ENCODE results near the gene SPINK4. TPM values are rescaled to one million over a fixed set of nuclear protein-coding genes. Genes with fewer than 3 reads are reported as not detected.

Gene SPINK4
- total RNA-seq, 1 donor from 2014 or later, result not detected

DNA sequence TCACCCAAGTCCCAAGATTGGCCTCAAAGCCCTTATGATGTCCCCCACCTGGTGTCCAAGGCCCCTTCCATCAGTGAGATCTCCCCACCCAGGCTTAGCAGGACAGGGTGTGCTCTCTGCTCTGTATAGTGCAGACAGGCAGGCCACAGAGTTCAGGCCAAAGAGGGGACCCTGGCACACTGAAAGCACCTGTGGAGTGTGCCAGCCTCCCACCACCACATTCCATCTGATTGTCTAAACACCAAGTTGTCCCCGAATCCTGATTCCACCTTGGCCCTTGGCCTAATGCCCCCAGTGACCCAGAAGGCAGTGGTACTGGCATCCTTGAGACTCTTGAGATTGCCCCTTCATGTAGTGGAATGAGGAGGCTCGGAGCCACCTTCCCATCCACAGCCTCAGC is 5.4 kb downstream of the SPINK4 start:
- Histone ChIP-seq H3K27me3 (no peaks in the 10 kb centered on the region), H3K9me3 (no peaks in the 10 kb centered on the region), H3K4me1 (no peaks in the 10 kb centered on the region), H3K4me3 (no peak overlapping the region), H3K27ac (no peak overlapping the region), H3K36me3 (peaks cover 0 to 2% of the 10 kb centered on the region in 2 donors)
- DNase-seq (ENCODE audit: low spot score in 2 of 2), result peak in 1 of 2 donors; percentile 51
- intact Hi-C loops (cut with DNase I), result no loop called here
- TF ChIP-seq, protein P1, sequence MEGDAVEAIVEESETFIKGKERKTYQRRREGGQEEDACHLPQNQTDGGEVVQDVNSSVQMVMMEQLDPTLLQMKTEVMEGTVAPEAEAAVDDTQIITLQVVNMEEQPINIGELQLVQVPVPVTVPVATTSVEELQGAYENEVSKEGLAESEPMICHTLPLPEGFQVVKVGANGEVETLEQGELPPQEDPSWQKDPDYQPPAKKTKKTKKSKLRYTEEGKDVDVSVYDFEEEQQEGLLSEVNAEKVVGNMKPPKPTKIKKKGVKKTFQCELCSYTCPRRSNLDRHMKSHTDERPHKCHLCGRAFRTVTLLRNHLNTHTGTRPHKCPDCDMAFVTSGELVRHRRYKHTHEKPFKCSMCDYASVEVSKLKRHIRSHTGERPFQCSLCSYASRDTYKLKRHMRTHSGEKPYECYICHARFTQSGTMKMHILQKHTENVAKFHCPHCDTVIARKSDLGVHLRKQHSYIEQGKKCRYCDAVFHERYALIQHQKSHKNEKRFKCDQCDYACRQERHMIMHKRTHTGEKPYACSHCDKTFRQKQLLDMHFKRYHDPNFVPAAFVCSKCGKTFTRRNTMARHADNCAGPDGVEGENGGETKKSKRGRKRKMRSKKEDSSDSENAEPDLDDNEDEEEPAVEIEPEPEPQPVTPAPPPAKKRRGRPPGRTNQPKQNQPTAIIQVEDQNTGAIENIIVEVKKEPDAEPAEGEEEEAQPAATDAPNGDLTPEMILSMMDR (IDR thresholded peaks at IDR 0.05), result no peak

DNA sequence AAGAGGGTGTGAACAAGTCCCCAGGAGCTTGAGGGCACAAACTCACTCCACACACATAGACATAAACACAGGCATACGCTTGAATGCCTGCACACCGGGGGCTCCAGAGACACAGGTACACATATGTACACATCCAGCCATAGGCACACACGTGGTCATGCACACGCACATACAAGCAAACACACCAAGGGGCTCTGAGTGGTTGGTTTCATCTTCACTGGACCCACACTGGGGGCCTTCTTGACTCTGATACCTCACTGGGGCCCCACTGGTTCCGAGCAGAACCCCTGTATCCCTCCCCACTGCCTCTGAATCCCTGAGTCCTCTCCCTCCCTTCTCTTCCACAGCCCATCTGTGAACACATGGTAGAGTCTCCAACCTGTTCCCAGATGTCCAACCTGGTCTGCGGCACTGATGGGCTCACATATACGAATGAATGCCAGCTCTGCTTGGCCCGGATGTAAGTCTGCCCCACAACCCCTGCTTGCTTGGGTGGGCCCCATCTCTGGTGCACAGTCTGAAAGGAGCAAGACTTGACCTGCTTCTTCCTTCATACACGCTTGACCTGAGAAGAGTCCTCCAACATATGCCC is 6.4 kb downstream of the SPINK4 start:
- intact Hi-C loops (cut with DNase I), result no loop called here
- H3K27ac ChIP-seq, result no peak overlapping the region
- no peaks in the 10 kb centered on the region for H3K9me3 ChIP-seq
- TF ChIP-seq, protein P1 (IDR thresholded peaks at IDR 0.05), result no peak
- H3K4me3 ChIP-seq, result no peak overlapping the region
- H3K27me3 ChIP-seq, result no peaks in the 10 kb centered on the region
- no peaks in the 10 kb centered on the region for H3K4me1 ChIP-seq
- peaks cover 0 to 4% of the 10 kb centered on the region in 2 donors for H3K36me3 ChIP-seq
- peak in 1 of 2 donors; percentile 33 for DNase-seq (ENCODE audit: low spot score in 2 of 2)

DNA sequence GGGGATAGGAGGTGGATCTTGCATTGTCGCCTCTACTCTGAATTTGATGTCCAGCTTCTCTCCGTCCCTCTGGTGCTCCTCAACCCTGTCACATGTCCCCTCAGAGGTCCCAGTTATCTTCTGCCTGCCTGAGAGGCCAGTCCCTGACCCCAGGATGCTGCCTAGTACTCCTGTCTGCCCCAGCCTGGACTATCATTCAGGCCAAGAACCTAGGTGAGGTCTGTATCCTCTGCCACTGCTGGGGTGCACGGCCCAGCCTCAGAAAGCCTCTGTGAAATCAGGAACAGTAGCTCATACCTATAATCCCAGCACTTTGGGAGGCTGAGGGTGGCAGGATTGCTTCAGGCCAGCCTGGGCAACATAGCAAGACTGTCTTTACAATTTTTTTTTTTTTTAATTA is 8.6 kb downstream of the SPINK4 start:
- Histone ChIP-seq H3K27me3 (no peaks in the 10 kb centered on the region), H3K36me3 (peaks cover 5 to 19% of the 10 kb centered on the region in 2 donors), H3K9me3 (no peaks in the 10 kb centered on the region), H3K27ac (no peak overlapping the region), H3K4me1 (no peaks in the 10 kb centered on the region), H3K4me3 (no peak overlapping the region)
- peak in 1 of 2 donors; percentile 52 for DNase-seq (ENCODE audit: low spot score in 2 of 2)
- TF ChIP-seq, protein P1 (IDR thresholded peaks at IDR 0.05), result no peak
- intact Hi-C loops (cut with DNase I), result no loop called here

DNA sequence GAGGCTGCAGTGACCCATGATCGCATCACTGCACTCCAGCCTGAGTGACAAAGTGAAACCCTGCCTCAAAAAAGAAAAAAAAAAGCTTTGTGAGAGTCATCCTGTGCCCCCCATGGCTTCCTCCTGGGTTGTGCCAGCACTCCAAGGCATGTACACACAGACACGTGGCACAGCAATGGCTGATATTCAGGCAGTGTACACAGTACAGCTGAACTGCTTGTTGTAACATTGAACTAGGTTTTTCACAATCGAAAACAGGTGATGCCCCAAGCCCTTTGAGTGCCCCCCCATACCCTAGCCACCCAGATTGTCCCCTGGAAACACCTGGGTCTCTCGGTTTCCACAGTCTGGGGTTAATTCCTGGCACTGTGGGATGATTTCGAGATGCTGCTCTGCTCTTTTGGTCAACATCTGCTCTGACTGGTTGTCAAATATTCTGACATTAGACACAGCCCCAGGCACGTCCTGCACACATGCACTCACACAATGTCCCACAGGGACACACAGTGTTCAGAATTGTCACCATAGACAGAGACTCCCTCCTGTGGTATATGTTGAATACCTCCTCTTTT is 9.2 kb downstream of the SPINK4 start:
- Histone ChIP-seq H3K9me3 (no peaks in the 10 kb centered on the region), H3K27ac (no peak overlapping the region), H3K4me3 (no peak overlapping the region), H3K36me3 (peaks cover 7 to 25% of the 10 kb centered on the region in 2 donors), H3K4me1 (no peaks in the 10 kb centered on the region), H3K27me3 (no peaks in the 10 kb centered on the region)
- intact Hi-C loops (cut with DNase I), result no loop called here
- TF ChIP-seq, protein P1 (IDR thresholded peaks at IDR 0.05), result no peak
- DNase-seq (ENCODE audit: low spot score in 2 of 2), result peak in 1 of 2 donors; percentile 13

DNA sequence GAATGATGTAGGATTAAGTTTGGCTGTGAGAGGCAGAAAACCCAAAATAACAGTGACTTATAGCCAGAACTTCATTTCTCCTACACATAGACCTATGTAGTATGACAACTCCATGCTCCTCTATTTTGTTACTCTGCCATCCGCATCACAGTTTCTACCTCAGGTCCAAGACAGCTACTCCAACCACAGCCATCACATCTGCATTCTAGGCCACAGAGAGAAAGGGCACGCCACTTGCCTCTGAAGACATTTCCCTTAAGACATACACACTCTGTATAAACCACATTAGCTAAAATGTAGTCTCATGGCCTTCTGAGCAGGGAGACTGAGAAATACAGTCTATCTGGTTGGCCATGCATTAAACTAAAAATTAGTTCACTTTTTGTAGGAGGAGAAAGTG is 10.0 kb downstream of the SPINK4 start:
- Histone ChIP-seq H3K4me1 (no peaks in the 10 kb centered on the region), H3K36me3 (peaks cover 15 to 33% of the 10 kb centered on the region in 2 donors), H3K4me3 (no peak overlapping the region), H3K27me3 (no peaks in the 10 kb centered on the region), H3K9me3 (no peaks in the 10 kb centered on the region), H3K27ac (no peak overlapping the region)
- DNase-seq (ENCODE audit: low spot score in 2 of 2), result peak in 1 of 2 donors; percentile 9
- intact Hi-C loops (cut with DNase I), result no loop called here
- TF ChIP-seq, protein P1 (IDR thresholded peaks at IDR 0.05), result no peak

Measured in ascending aorta (tissue), 2 donors.